Lung (tissue), 12 donors: ENCODE data around the gene FANCM. TPM values are rescaled to one million over a fixed set of nuclear protein-coding genes. Genes with fewer than 3 reads are reported as not detected.
A peak's percentile ranks its signal among the peaks of the same experiment; 100 is the strongest.
"Not testable (repeated sequence)": the region's sequence is repeated elsewhere in the genome, so short reads cannot be mapped to it uniquely, and the experiment has no call there.

Source experiments
- ATAC-seq: fragments of 200-7000 bp; cut with Tn5 transposase; one replicate; pipeline ENCODE4 v1.9.1; 2020; ENCODE audit warnings: moderate number of reproducible peaks; ENCODE audit not compliant: insufficient read depth, low FRiP score
- DNase-seq, 3 donors: peaks; one replicate each; pipeline ENCODE4 v3.0.0-alpha.2; 2013 to 2017
- H3K27ac ChIP-seq, 2 donors: one replicate each; pipeline ENCODE4 v1.5.1; 2013; ENCODE audit warnings: mild to moderate bottlenecking in 2 of 2, moderate library complexity in 2 of 2, control low read depth in 1 of 2, inconsistent platforms in 1 of 2, low read depth in 1 of 2, low read length in 1 of 2
- H3K27me3 ChIP-seq, 3 donors: one replicate each; pipeline ENCODE4 v1.5.1; 2013; ENCODE audit warnings: low read length in 2 of 3; ENCODE audit not compliant: control insufficient read depth in 3 of 3, insufficient read depth in 3 of 3
- H3K36me3 ChIP-seq, 4 donors: one replicate each; pipeline ENCODE4 v1.5.1; 2013; ENCODE audit warnings: low read length in 4 of 4, mild to moderate bottlenecking in 1 of 4, moderate library complexity in 1 of 4; ENCODE audit not compliant: control insufficient read depth in 4 of 4, insufficient read depth in 4 of 4
- H3K4me1 ChIP-seq, 5 donors: one replicate each; pipeline ENCODE4 v1.5.1; 2013; ENCODE audit warnings: low read length in 5 of 5, mild to moderate bottlenecking in 2 of 5, moderate library complexity in 1 of 5; ENCODE audit not compliant: control insufficient read depth in 5 of 5, insufficient read depth in 5 of 5
- H3K4me3 ChIP-seq: one replicate; pipeline ENCODE4 v1.5.1; 2013; ENCODE audit warnings: mild to moderate bottlenecking, control low read depth, moderate library complexity
- H3K9ac ChIP-seq, 2 donors: one replicate each; pipeline ENCODE4 v1.5.1; 2013; ENCODE audit warnings: low read length in 2 of 2, control low read depth in 1 of 2; ENCODE audit not compliant: insufficient read depth in 1 of 2
- H3K9me3 ChIP-seq, 4 donors: one replicate each; pipeline ENCODE4 v1.5.1; 2013; ENCODE audit warnings: low read length in 3 of 4, mild to moderate bottlenecking in 1 of 4, moderate library complexity in 1 of 4; ENCODE audit not compliant: control insufficient read depth in 4 of 4, insufficient read depth in 3 of 4
- WGBS, 2 donors: extraction: QIAGEN DNeasy Blood & Tissue Kit; methylation state at CpG; one replicate each; pipeline ENCODE4 v1.1.7; 2013; 5-methylcytosine and 5-hydroxymethylcytosine counted together
- polyA plus RNA-seq, 2 donors: library from polyadenylated mRNA; stranded (reverse); fragments of 200-250 nt; gene quantifications; one replicate each; pipeline ENCODE4 v1.2.1, GENCODE V29; 2013
- total RNA-seq, 2 donors: library from RNA; depleted of rRNA in 1 of 2; stranded (reverse); fragments of >200 nt in 1 of 2; gene quantifications; one replicate each; pipeline ENCODE4 v1.2.1, GENCODE V29; 2014 to 2021
- TF ChIP-seq, protein P1 (sequence below): IDR thresholded peaks from 2 replicates; pipeline ENCODE4 v1.5.1; 2012; ENCODE audit warnings: mild to moderate bottlenecking; ENCODE audit errors: control extremely low read depth, extremely low read depth
- donor health status: control.
- donor health status: control.
- donor health status: Bipolar disorder and iron deficiency.
- donor health status: healthy.
- donor health status: DM: yes; HTN: yes; CAD: no.

Gene FANCM
- total and polyA plus RNA-seq, 4 donors = 0.88 to 13.6 (median 4.3) TPM

- TF ChIP-seq, protein P1, sequence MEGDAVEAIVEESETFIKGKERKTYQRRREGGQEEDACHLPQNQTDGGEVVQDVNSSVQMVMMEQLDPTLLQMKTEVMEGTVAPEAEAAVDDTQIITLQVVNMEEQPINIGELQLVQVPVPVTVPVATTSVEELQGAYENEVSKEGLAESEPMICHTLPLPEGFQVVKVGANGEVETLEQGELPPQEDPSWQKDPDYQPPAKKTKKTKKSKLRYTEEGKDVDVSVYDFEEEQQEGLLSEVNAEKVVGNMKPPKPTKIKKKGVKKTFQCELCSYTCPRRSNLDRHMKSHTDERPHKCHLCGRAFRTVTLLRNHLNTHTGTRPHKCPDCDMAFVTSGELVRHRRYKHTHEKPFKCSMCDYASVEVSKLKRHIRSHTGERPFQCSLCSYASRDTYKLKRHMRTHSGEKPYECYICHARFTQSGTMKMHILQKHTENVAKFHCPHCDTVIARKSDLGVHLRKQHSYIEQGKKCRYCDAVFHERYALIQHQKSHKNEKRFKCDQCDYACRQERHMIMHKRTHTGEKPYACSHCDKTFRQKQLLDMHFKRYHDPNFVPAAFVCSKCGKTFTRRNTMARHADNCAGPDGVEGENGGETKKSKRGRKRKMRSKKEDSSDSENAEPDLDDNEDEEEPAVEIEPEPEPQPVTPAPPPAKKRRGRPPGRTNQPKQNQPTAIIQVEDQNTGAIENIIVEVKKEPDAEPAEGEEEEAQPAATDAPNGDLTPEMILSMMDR = no peak
These were observed 574 bp upstream of the FANCM start for GRCh38 chr14:45135156-45135555.

GRCh38 chr14:45136399-45136798, 669 bp downstream of the FANCM start:
- ATAC-seq (no peak), DNase-seq (peak in 1 of 3 donors; percentile 6)
- 1 to 3% methylated on average over 7 of the region's 7 CpGs for WGBS, 2 donors
- Histone ChIP-seq H3K4me3 (peak overlapping the region; percentile 57), H3K36me3 (peaks cover 0 to 4% (median 0%) of the 10 kb centered on the region in 4 donors), H3K4me1 (peaks cover 6 to 23% (median 11%) of the 10 kb centered on the region in 5 donors), H3K27me3 (no peaks in the 10 kb centered on the region), H3K9ac (peak overlapping the region; percentile 73 to 89), H3K9me3 (no peaks in the 10 kb centered on the region), H3K27ac (peak overlapping the region in 1 of 2 donors; percentile 69)
- TF ChIP-seq, protein P1 = no peak

More at GRCh38 chr14:45135156-45135555, 574 bp upstream of the FANCM start:
- Histone ChIP-seq H3K27me3 (no peaks in the 10 kb centered on the region), H3K4me1 (peaks cover 6 to 23% (median 11%) of the 10 kb centered on the region in 5 donors), H3K9me3 (no peaks in the 10 kb centered on the region), H3K4me3 (no peak overlapping the region), H3K27ac (peak overlapping the region in 1 of 2 donors; percentile 89), H3K9ac (peak overlapping the region; percentile 22 to 99), H3K36me3 (peaks cover 0 to 4% (median 0%) of the 10 kb centered on the region in 4 donors)
- 0 to 1% methylated on average over 7 of the region's 7 CpGs for WGBS, 2 donors
- ATAC-seq (no peak), DNase-seq (peak in 2 of 3 donors; percentile 67 to 71)

DNA sequence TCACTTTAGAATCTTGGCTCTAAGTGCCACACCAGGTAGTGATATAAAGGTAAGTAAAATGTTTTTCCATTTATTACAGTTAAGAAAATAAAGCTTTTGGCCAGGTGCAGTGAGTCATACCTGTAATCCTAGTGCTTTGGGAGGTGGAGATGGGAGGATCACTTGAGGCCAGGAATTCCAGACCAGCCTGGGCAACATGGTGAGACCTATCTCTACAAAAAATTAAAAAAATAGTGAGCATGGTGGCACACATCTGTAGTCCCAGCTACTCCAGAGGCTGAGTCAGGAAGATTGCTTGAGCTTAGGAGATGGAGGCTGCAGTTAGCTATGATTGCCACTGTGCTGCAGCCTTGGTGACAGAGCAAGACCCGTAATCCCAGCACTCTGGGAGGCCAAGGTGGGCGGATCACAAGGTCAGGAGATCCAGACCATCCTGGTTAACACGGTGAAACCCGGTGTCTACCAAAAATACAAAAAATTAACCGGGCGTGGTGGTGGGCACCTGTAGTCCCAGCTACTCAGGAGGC, 5.0 kb downstream of the FANCM start:
- Histone ChIP-seq H3K4me1 (peaks cover 3 to 17% (median 10%) of the 10 kb centered on the region in 5 donors), H3K9ac (no peak overlapping the region), H3K9me3 (no peaks in the 10 kb centered on the region), H3K27me3 (no peaks in the 10 kb centered on the region), H3K36me3 (no peaks in the 10 kb centered on the region), H3K27ac (no peak overlapping the region), H3K4me3 (no peak overlapping the region)
- 96 to 99% methylated on average over 6 of the region's 6 CpGs for WGBS, 2 donors
- TF ChIP-seq, protein P1 = no peak
- no peak for ATAC-seq
- DNase-seq = no peak

- H3K9me3 ChIP-seq, H3K9ac ChIP-seq, H3K27me3 ChIP-seq, H3K4me1 ChIP-seq, ATAC-seq, DNase-seq, H3K4me3 ChIP-seq, H3K36me3 ChIP-seq, H3K27ac ChIP-seq: not testable (repeated sequence)
- 69 to 83% methylated on average over 8 of the region's 8 CpGs for WGBS, 2 donors
These were observed 6.4 kb downstream of the FANCM start for GRCh38 chr14:45142083-45142482.
